Measurements from ENCODE around the gene SIPA1L3.

- TF ChIP-seq CTCF (IDR thresholded peaks at IDR 0.05) (no peak), MAX (IDR thresholded peaks at IDR 0.05; ENCODE audit: low read depth) (no peak), TAF1 (IDR thresholded peaks at IDR 0.05; ENCODE audit: borderline replicate concordance, low read depth, low read length) (no peak), POLR2AphosphoS5 (IDR thresholded peaks at IDR 0.05; ENCODE audit: low read depth, low read length) (no peak), TEAD4 (IDR thresholded peaks at IDR 0.05; ENCODE audit: borderline replicate concordance, insufficient read depth) (no peak), MEF2A (IDR thresholded peaks at IDR 0.05; ENCODE audit: borderline replicate concordance, low read depth) (no peak), RFX5 (IDR thresholded peaks at IDR 0.05; ENCODE audit: low read length) (no peak)
Measured at GRCh38 chr19:38201731-38202130, 294.7 kb downstream of the SIPA1L3 start.

Data from SK-N-SH (cell line).